Spleen (tissue), 11 donors: ENCODE results near the gene TSNAXIP1. TPM values are rescaled to one million over a fixed set of nuclear protein-coding genes. Genes with fewer than 3 reads are reported as not detected.

ENCODE experiments used
- DNase-seq: peaks from one replicate; pipeline ENCODE4 v3.0.0-alpha.2; 2020
- H3K27ac ChIP-seq, 8 donors: fragments of 200-600 bp; sonication (generic) in 7 of 8; 1 replicate in 4 of 8; 2 replicates in 4 of 8; pipeline versions ENCODE4 v1.5.0 to v1.8.0; 2016 to 2021; ENCODE audit warnings: inconsistent platforms in 4 of 8, mild to moderate bottlenecking in 4 of 8, moderate library complexity in 1 of 8
- H3K27me3 ChIP-seq, 7 donors: fragments of 200-600 bp; sonication (generic) in 6 of 7; replicated peaks in 1 of 7; 1 replicate in 4 of 7; 2 replicates in 3 of 7; pipeline versions ENCODE4 v1.5.0 to v1.8.0; 2016 to 2021; ENCODE audit warnings: inconsistent platforms in 3 of 7, mild to moderate bottlenecking in 1 of 7
- H3K36me3 ChIP-seq, 6 donors: fragments of 200-600 bp; sonication (generic) in 5 of 6; 1 replicate in 4 of 6; 2 replicates in 2 of 6; pipeline versions ENCODE4 v1.5.0 to v1.8.0; 2016 to 2021; ENCODE audit warnings: inconsistent platforms in 2 of 6
- H3K4me1 ChIP-seq, 6 donors: fragments of 200-600 bp; sonication (generic) in 5 of 6; 1 replicate in 3 of 6; 2 replicates in 3 of 6; pipeline versions ENCODE4 v1.5.0 to v1.8.0; 2016 to 2021; ENCODE audit warnings: inconsistent platforms in 3 of 6
- H3K4me3 ChIP-seq, 8 donors: fragments of 200-600 bp; sonication (generic) in 7 of 8; 1 replicate in 4 of 8; 2 replicates in 4 of 8; pipeline versions ENCODE4 v1.5.0 to v1.8.0; 2016 to 2021; ENCODE audit warnings: inconsistent platforms in 4 of 8, mild to moderate bottlenecking in 4 of 8, moderate library complexity in 2 of 8
- H3K9me3 ChIP-seq, 8 donors: fragments of 200-600 bp; sonication (generic) in 7 of 8; 1 replicate in 4 of 8; 2 replicates in 4 of 8; pipeline versions ENCODE4 v1.5.0 to v1.8.0; 2016 to 2021; ENCODE audit warnings: inconsistent platforms in 4 of 8
- CTCF ChIP-seq, 11 experiments: fragments of 200-600 bp in 7 of 11; fragments of 450-650 bp in 4 of 11; sonication (generic) in 4 of 11; IDR thresholded peaks in 8 of 11; conservative IDR thresholded peaks in 3 of 11; 1 replicate in 7 of 11; 2 replicates in 4 of 11; pipeline versions ENCODE4 v1.4.0 to v1.8.0; 2016 to 2021; ENCODE audit warnings: antibody characterized with exemption in 11 of 11, inconsistent platforms in 4 of 11, mild to moderate bottlenecking in 1 of 11
- POLR2A ChIP-seq, 3 donors: fragments of 450-650 bp; IDR thresholded peaks; one replicate each; pipeline ENCODE4 v1.5.1; 2017; ENCODE audit warnings: antibody characterized with exemption in 3 of 3, mild to moderate bottlenecking in 1 of 3
- POLR2AphosphoS5 ChIP-seq, 3 donors: sonication (generic); formaldehyde crosslinking; IDR thresholded peaks; one replicate each; pipeline ENCODE4 v1.5.1; 2017; ENCODE audit warnings: antibody characterized with exemption in 3 of 3
- WGBS, 5 donors: extraction: QIAGEN DNeasy Blood & Tissue Kit in 3 of 5; methylation state at CpG; one replicate each; pipeline versions ENCODE4 v1.1.5 to v1.1.7; 2013 to 2018; 5-methylcytosine and 5-hydroxymethylcytosine counted together
- intact Hi-C: fragments of 100-400 bp; cut with DNase I; formaldehyde crosslinking; loops from one replicate; pipeline ENCODE4 v1.15.0; 2023; ENCODE audit warnings: low total_unique reads
- polyA plus RNA-seq, 3 donors: library from polyadenylated mRNA; stranded (reverse); fragments of 200-250 nt; gene quantifications; one replicate each; pipeline ENCODE4 v1.2.1, GENCODE V29; 2013
- total RNA-seq, 7 donors: library from RNA; depleted of rRNA in 3 of 7; stranded (reverse); fragments of >200 nt in 3 of 7; fragmentation: NEBNext Ultra II Directional in 4 of 7; extraction: Animal tissue kit (Norgen Biotek cat#: 25700) in 4 of 7; gene quantifications; one replicate each; pipeline versions ENCODE4 v1.1.0 to v1.2.1, GENCODE V29; 2016 to 2021
- donor health status: healthy with polysubstance abuse.
- donor health status: DM: no; HTN: no; CAD: no; lungs with moderate emphysema.
- donor health status: DM: no; HTN: no; CAD: no.
- donor health status: Bipolar disorder and iron deficiency.
- donor health status: healthy.
- donor health status: DM: no; HTN: no; CAD: no.
- donor health status: DM: yes; HTN: yes; CAD: no.

TSNAXIP1 gene
- total and polyA plus RNA-seq, 10 donors = 0.44 to 2.7 (median 0.86) TPM

- Histone ChIP-seq H3K4me3 (no peak overlapping the region), H3K9me3 (no peaks in the 10 kb centered on the region), H3K27me3 (no peaks in the 10 kb centered on the region), H3K27ac (peak overlapping the region in 5 of 8 donors; percentile 83 to 92 (median 90)), H3K36me3 (peaks cover 0 to 64% (median 49%) of the 10 kb centered on the region in 6 donors), H3K4me1 (peaks cover 29 to 51% (median 39%) of the 10 kb centered on the region in 6 donors)
- intact Hi-C loops = no loop called here
- DNase-seq = no peak
- no peak for TF ChIP-seq CTCF (IDR thresholded peaks at IDR 0.05 in 8 of 11, conservative IDR thresholded peaks at IDR 0.05 in 3 of 11)
- no peak for TF ChIP-seq POLR2A (IDR thresholded peaks at IDR 0.05)
- no peak for TF ChIP-seq POLR2AphosphoS5 (IDR thresholded peaks at IDR 0.05)
- WGBS, 5 donors = 73 to 85% (median 76%) methylated on average over 3 of the region's 3 CpGs
Measured at GRCh38 chr16:67871256-67871655, 64.6 kb downstream of the TSNAXIP1 start.

GRCh38 chr16:67872131-67872630 is 65.5 kb downstream of the TSNAXIP1 start:
- WGBS, 5 donors = 47 to 57% (median 56%) methylated on average over 2 of the region's 2 CpGs
- peaks cover 3 to 64% (median 49%) of the 10 kb centered on the region in 6 donors for H3K36me3 ChIP-seq
- TF ChIP-seq POLR2AphosphoS5 (IDR thresholded peaks at IDR 0.05) (no peak), CTCF (IDR thresholded peaks at IDR 0.05 in 8 of 11, conservative IDR thresholded peaks at IDR 0.05 in 3 of 11) (no peak), POLR2A (IDR thresholded peaks at IDR 0.05) (no peak)
- no peaks in the 10 kb centered on the region for H3K27me3 ChIP-seq
- peak overlapping the region in 6 of 8 donors; percentile 93 to 99 (median 98) for H3K4me3 ChIP-seq
- H3K4me1 ChIP-seq = peaks cover 29 to 59% (median 43%) of the 10 kb centered on the region in 6 donors
- no peaks in the 10 kb centered on the region for H3K9me3 ChIP-seq
- H3K27ac ChIP-seq = peak overlapping the region; percentile 77 to 92 (median 84)
- no peak for DNase-seq
- intact Hi-C loops = no loop called here

- intact Hi-C loops = no loop called here
- H3K4me1 ChIP-seq = peaks cover 29 to 60% (median 43%) of the 10 kb centered on the region in 6 donors
- WGBS, 5 donors = 2 to 6% (median 2%) methylated on average over 29 to 72 of the region's 72 CpGs
Measured at GRCh38 chr16:67872631-67873434, 66.1 kb downstream of the TSNAXIP1 start, which contains the start of gene EDC4. Gene EDC4, plus strand, starts transcription at chr16:67873052. Its CDS starts 210 bp downstream, at chr16:67873262.

More at GRCh38 chr16:67872631-67873434, 66.1 kb downstream of the TSNAXIP1 start, which contains the start of gene EDC4:
- no peaks in the 10 kb centered on the region for H3K9me3 ChIP-seq
- peak within 1 kb of the TSS; percentile 93 to 99 (median 98) for H3K4me3 ChIP-seq
- H3K27ac ChIP-seq = peak within 1 kb of the TSS; percentile 77 to 92 (median 84)
- peak in 4 of 11 experiments; percentile 6 to 33 (median 20) for TF ChIP-seq CTCF (IDR thresholded peaks at IDR 0.05 in 8 of 11, conservative IDR thresholded peaks at IDR 0.05 in 3 of 11)
- TF ChIP-seq POLR2AphosphoS5 (IDR thresholded peaks at IDR 0.05) = peak; percentile 91 to 94 (median 93)
- peak in 2 of 3 donors; percentile 5 to 76 for TF ChIP-seq POLR2A (IDR thresholded peaks at IDR 0.05)
- H3K27me3 ChIP-seq = no peaks in the 10 kb centered on the region
- DNase-seq = peak; percentile 96
- peaks cover 7 to 64% (median 51%) of the 10 kb centered on the region in 6 donors for H3K36me3 ChIP-seq
